Kidney (tissue), 14 donors: ENCODE measurements around the gene SPRR5. TPM values are rescaled to one million over a fixed set of nuclear protein-coding genes. Genes with fewer than 3 reads are reported as not detected.

ENCODE experiments used
- DNase-seq, 5 donors: peaks; one replicate each; pipeline ENCODE4 v3.0.0-alpha.2; 2013 to 2020
- FAIRE-seq: peaks from 2 replicates; lab custom pipeline; 2012; peaks lifted over from hg19 to GRCh38; lab: Jason Lieb, UNC
- H3K27ac ChIP-seq, 2 donors: one replicate each; pipeline ENCODE4 v1.7.0; 2013; ENCODE audit warnings: low read depth in 2 of 2, low read length in 2 of 2, inconsistent platforms in 1 of 2
- H3K27me3 ChIP-seq: one replicate; pipeline ENCODE4 v1.7.1; 2013; ENCODE audit warnings: low read length, inconsistent platforms; ENCODE audit not compliant: control insufficient read depth, insufficient read depth
- H3K36me3 ChIP-seq, 3 donors: one replicate each; pipeline versions ENCODE4 v1.7.0 to v1.7.1; 2013; ENCODE audit warnings: low read length in 3 of 3, control low read depth in 1 of 3, inconsistent platforms in 1 of 3; ENCODE audit not compliant: insufficient read depth in 3 of 3, control insufficient read depth in 2 of 3
- H3K4me1 ChIP-seq, 3 donors: one replicate each; pipeline versions ENCODE4 v1.7.0 to v1.7.1; 2013; ENCODE audit warnings: low read length in 3 of 3, inconsistent platforms in 1 of 3, low read depth in 1 of 3; ENCODE audit not compliant: control insufficient read depth in 2 of 3, insufficient read depth in 2 of 3
- H3K4me3 ChIP-seq, 3 donors: one replicate each; pipeline versions ENCODE4 v1.7.0 to v1.8.1; 2013; ENCODE audit warnings: low read length in 3 of 3, control low read depth in 1 of 3, inconsistent platforms in 1 of 3
- H3K9ac ChIP-seq, 3 donors: one replicate each; pipeline versions ENCODE4 v1.7.0 to v1.7.1; 2013; ENCODE audit warnings: low read length in 3 of 3, control low read depth in 1 of 3, inconsistent platforms in 1 of 3
- H3K9me3 ChIP-seq, 3 donors: one replicate each; pipeline versions ENCODE4 v1.7.0 to v1.7.1; 2013; ENCODE audit warnings: low read length in 3 of 3, control low read depth in 1 of 3, inconsistent platforms in 1 of 3; ENCODE audit not compliant: control insufficient read depth in 2 of 3, insufficient read depth in 1 of 3
- CTCF ChIP-seq: IDR thresholded peaks from 3 replicates; pipeline ENCODE4 v1.5.1; 2012; ENCODE audit warnings: mild to moderate bottlenecking, moderate library complexity, borderline replicate concordance; ENCODE audit not compliant: insufficient read depth; ENCODE audit errors: extremely low read depth
- intact Hi-C: fragments of 100-400 bp; cut with DNase I; formaldehyde crosslinking; loops from one replicate; pipeline ENCODE4 v1.11.1; 2022
- polyA plus RNA-seq: library from polyadenylated mRNA; stranded (reverse); fragments of 350-450 nt; fragmentation: Illumina TruSeq; extraction: RNeasy Lipid Tissue Mini Kit (QIAGEN cat#74804); gene quantifications from one replicate; pipeline ENCODE4 v1.2.3, GENCODE V29; 2014; ENCODE audit warnings: low read depth, low replicate concordance; ENCODE audit not compliant: insufficient read depth
- total RNA-seq: library from RNA; stranded (reverse); fragmentation: NEBNext Ultra II Directional; extraction: Animal tissue kit (Norgen Biotek cat#: 25700); gene quantifications from one replicate; pipeline ENCODE4 v1.2.1, GENCODE V29; 2021
- donor health status: control.
- donor health status: control.
- donor health status: control.
- donor health status: control.
- donor health status: control.
- donor health status: DM: yes; HTN: yes; CAD: no.
- donor health status: Normal renal cell carcinoma (clear cell type).

Gene SPRR5
- total and polyA plus RNA-seq, 2 donors from 2014 or later, result not detected

DNA sequence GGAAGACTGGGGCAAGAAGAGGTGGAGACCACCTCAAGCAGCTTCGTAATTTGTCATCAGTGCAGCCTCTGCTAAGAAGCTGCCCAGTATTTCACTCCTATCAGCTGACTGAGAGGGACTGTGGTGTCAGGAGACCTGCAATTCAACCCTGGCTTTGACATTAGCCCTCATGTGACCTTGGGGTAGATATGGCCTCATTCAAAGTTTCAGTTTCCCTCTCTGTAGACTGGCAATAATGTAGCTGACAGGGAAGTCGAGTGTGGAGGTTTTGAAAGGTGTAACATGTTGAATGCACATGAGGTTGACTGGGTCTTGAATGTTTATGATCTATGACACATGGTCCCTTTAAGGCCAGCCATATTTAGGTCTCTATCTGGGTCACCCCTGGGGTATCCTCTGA is 21.2 kb downstream of the SPRR5 start:
- DNase-seq (no peak), FAIRE-seq (no peak)
- no peak overlapping the region for H3K9ac ChIP-seq
- no peaks in the 10 kb centered on the region for H3K36me3 ChIP-seq
- H3K9me3 ChIP-seq, result no peaks in the 10 kb centered on the region
- TF ChIP-seq CTCF, result no peak
- H3K4me1 ChIP-seq, result no peaks in the 10 kb centered on the region
- intact Hi-C loops, result no loop called here
- H3K27me3 ChIP-seq, result no peaks in the 10 kb centered on the region
- H3K4me3 ChIP-seq, result no peak overlapping the region
- no peak overlapping the region for H3K27ac ChIP-seq

DNA sequence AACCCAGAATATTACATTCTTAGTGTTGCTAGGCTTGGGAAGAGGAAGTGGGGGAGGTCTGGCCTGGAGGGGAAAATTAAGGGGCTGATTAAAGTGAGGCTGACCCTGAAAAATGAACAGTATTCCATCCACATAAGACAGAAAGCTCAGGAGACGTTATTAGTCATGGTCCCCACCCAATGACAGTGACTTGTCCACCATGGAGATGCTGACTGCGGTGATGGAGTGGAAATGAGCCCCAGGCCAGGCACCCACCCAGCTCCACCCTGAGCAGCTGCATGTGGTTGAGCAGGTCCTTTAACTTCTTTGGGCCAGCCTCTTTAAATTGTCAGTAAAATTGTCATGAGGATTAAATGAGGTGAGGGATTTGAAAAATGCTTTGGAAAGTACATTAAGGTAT is 22.0 kb downstream of the SPRR5 start:
- H3K27me3 ChIP-seq, result no peaks in the 10 kb centered on the region
- H3K4me3 ChIP-seq, result no peak overlapping the region
- no peak overlapping the region for H3K9ac ChIP-seq
- intact Hi-C loops, result no loop called here
- no peak for TF ChIP-seq CTCF
- FAIRE-seq, result no peak
- H3K4me1 ChIP-seq, result no peaks in the 10 kb centered on the region
- DNase-seq, result no peak
- H3K9me3 ChIP-seq, result no peaks in the 10 kb centered on the region
- H3K27ac ChIP-seq, result no peak overlapping the region
- no peaks in the 10 kb centered on the region for H3K36me3 ChIP-seq

DNA sequence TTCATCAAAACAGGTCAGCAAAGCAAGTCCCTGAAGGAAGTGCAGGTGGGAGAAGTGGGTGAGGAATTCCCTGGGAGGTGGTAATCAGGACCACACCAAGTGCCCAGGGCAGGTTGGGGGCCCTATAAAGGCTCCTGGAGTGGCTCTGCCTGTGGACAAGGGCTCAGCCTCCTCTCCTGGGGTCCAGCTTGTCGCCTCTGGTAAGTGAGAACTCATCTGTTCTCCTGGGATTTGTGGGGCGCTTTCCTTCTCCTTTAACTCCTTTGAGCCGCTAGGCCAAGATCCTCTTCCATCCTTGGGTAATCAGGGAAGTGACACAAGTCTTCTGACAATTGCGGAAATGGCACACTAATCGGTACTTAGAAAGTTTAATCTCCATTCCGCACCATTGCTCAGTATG is 23.5 kb downstream of the SPRR5 start, which contains the start of gene SPRR4:
Gene SPRR4 (plus strand): TSS at position 154 of the 400 bp plus-strand sequence. CDS start 1,243 bp downstream, outside the sequence.
- Histone ChIP-seq H3K36me3 (no peaks in the 10 kb centered on the region), H3K27ac (no peak within 1 kb of the TSS), H3K9ac (no peak within 1 kb of the TSS), H3K9me3 (no peaks in the 10 kb centered on the region), H3K4me3 (no peak within 1 kb of the TSS), H3K27me3 (no peaks in the 10 kb centered on the region), H3K4me1 (no peaks in the 10 kb centered on the region)
- intact Hi-C loops, result no loop called here
- no peak for TF ChIP-seq CTCF
- DNase-seq (no peak), FAIRE-seq (no peak)
